Measurements from ENCODE around the gene SLC27A3. TPM values are rescaled to one million over a fixed set of nuclear protein-coding genes. Genes with fewer than 3 reads are reported as not detected.

The SLC27A3 gene
- total RNA-seq, 1 donor = 6.9 TPM

DNA sequence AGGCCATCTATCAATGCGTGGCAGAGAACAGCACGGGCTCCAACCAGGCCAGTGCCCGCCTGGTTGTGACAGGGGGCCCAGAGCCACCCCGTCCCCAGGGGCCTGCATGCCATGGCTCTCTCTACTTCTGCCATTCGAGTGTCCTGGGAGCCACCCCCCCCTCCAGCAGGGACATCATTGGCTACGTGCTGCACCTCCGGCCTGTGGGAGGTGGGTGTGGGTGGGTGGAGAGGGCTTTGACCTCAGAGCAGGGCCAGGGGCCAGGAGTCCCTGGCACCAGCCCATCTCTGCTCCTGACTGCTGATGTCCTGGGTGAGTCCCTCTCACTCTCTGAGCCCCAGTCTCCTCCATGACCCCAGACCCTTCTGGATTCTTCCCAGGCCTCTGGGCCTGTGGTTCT is 25.3 kb downstream of the SLC27A3 start:
- no peak overlapping the region for H3K4me3 ChIP-seq (ENCODE audit: low read depth, low read length)
- TF ChIP-seq, protein P1, sequence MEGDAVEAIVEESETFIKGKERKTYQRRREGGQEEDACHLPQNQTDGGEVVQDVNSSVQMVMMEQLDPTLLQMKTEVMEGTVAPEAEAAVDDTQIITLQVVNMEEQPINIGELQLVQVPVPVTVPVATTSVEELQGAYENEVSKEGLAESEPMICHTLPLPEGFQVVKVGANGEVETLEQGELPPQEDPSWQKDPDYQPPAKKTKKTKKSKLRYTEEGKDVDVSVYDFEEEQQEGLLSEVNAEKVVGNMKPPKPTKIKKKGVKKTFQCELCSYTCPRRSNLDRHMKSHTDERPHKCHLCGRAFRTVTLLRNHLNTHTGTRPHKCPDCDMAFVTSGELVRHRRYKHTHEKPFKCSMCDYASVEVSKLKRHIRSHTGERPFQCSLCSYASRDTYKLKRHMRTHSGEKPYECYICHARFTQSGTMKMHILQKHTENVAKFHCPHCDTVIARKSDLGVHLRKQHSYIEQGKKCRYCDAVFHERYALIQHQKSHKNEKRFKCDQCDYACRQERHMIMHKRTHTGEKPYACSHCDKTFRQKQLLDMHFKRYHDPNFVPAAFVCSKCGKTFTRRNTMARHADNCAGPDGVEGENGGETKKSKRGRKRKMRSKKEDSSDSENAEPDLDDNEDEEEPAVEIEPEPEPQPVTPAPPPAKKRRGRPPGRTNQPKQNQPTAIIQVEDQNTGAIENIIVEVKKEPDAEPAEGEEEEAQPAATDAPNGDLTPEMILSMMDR (IDR thresholded peaks at IDR 0.05; ENCODE audit: insufficient read depth, low read depth, low read length) = no peak
- no peak for DNase-seq (ENCODE audit: low read depth)

DNA sequence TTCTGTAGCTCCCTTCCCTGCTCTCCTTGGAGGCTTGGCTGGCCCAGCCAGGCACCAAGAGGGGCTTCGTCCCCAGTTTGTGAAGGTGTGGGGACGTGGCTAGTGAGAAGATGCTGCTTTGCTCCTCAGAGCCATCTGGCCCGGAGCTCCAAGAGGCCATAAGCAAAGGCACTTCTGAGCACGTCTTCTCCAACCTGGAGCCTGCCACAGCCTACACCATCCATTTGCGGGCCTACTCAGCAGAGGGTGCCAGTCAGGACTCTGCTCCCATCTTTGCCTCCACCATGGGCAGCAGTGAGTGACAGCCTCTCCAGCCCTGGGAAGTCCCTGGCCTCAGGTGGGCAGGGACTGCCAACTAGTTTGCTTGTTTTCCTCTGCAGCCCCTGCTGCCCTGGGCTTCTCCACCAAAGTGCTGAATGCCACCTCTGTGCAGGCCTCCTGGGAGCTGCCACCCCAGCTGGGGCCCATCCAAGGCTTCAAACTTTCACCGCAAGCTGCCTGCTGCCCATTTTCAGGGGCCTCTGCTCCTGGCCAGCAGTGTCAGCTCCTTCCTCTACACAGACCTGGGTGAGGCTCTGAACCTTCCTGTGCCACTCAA is 25.9 kb downstream of the SLC27A3 start:
- H3K4me3 ChIP-seq (ENCODE audit: low read depth, low read length) = no peak overlapping the region
- no peak for DNase-seq (ENCODE audit: low read depth)
- TF ChIP-seq, protein P1 (IDR thresholded peaks at IDR 0.05; ENCODE audit: insufficient read depth, low read depth, low read length) = no peak

DNA sequence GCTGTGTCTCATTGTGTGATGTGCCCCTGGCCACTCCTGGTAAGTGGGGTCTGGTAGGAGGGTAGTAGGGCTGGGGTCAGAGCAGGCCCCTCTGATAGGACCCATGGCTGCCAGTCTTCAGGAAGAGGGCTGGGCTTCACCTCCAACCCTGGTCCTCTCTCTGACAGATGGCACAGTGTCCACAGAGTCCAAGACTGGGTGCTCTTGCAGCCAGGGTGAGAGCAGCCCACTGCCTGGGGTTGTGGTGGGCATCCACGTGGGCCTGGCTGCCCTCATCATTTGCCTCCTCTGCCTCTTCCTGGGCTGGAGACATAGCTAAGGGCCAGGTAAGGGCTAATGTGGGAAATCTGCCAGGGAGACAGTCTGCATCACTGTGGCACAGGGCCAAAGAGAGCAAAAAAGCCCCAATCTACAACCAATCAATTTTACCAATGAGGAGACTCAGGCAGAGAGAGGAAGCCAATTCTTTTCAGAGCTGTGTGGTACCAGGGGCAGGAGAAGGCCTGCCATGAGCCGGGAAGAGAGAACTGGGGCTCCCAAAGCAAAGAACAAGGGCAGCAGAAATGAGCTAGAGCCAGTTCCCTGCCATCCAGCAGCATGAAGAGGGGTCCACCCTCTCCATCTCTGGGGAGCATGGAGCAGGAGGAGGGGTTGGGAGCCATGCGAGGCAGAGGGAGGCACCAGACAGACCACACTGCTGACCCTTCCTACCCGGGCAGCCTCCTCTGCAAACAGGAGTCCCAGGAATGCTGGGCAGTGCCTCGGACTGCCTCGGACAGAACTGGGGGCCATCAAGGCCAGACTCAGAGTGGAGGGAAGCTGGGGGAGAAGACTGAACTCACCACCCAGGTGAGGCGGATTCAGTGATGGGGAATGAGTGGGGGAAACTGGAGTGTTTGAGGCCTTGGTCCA is 26.8 kb downstream of the SLC27A3 start:
- no peak for DNase-seq (ENCODE audit: low read depth)
- H3K4me3 ChIP-seq (ENCODE audit: low read depth, low read length) = no peak overlapping the region
- TF ChIP-seq, protein P1 (IDR thresholded peaks at IDR 0.05; ENCODE audit: insufficient read depth, low read depth, low read length) = no peak

DNA sequence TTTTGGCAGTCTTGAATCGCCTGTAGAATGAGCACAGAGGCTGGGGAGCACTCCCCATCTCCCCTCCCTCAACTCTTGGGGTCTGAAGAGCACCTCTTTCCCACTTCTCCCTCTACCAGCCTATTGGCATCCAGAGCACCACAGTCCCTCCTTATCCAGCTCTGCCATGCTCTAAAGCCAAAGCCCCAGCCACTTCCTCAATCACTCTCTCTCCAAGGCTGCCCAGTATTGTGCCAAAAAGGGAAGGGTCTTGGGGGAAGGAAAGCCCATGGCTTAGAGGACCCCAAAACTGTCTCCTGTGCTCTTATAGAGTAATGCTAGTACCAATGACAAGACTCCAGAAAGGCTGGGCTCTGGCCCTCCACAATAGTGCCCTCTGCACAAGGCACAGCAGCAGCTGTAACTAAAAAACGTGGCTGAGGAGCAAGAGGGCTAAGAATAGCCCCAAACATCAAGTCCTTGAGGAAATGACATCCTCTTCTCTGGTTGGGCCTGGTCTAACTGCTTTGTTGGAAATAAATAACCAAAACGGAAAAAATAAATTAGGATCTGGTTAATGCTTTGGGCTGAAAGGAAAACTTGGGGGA is 28.4 kb downstream of the SLC27A3 start:
- DNase-seq (ENCODE audit: low read depth) = no peak
- no peak overlapping the region for H3K4me3 ChIP-seq (ENCODE audit: low read depth, low read length)
- TF ChIP-seq, protein P1 (IDR thresholded peaks at IDR 0.05; ENCODE audit: insufficient read depth, low read depth, low read length) = no peak

DNA sequence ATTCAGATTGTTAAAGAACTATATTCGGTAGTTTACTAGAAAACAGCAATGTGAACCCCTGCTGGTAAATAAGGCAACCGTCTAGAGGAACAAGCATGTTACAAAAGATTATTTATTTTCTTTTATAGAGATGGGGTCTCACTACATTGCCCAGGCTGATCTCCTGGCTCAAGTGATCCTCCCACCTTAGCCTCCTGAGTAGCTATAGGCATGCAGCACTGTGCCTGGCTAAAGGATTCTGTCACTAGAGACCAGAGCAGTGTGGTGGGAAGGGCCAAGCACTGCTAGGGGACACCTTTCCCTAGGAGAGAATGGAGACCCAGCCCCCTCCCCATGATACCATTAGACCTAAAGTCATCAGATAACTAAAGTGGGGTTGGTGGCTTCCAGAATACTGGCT is 28.9 kb downstream of the SLC27A3 start:
- no peak for DNase-seq (ENCODE audit: low read depth)
- TF ChIP-seq, protein P1 (IDR thresholded peaks at IDR 0.05; ENCODE audit: insufficient read depth, low read depth, low read length) = no peak
- H3K4me3 ChIP-seq (ENCODE audit: low read depth, low read length) = no peak overlapping the region

DNA sequence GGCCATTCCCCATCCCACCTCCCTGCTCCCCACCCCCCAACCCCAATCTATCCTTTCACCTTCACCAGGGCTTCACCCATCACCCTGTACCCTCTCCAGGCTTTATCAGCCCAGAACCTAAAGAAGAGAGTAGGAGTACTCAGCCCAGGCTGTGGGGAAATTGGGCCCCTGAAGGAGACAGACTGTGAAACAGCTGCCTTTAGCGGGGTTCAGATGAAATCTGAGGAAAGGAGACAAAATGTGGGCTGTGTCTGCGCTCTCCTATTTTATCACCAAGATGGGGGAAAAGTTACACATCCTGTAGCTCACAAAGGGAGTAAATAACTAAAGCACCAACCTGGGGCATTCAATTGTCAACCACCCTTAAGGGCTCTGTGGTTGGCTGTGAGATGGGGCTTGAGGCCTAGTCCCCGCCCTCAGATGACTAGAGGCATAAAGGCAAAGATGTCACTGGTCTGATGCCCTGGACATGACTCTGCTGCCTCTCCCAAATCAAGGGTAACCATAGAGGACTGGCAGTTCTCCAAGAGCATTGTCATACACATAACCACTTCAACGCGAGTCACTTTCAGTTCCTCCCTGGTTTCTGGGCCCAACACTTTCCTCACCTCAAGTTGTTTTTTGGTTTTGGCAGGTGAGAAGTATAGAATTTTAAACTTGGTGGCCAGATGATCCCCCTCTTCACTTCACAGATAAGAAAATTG is 30.0 kb downstream of the SLC27A3 start:
- no peak overlapping the region for H3K4me3 ChIP-seq (ENCODE audit: low read depth, low read length)
- peak; percentile 68 for DNase-seq (ENCODE audit: low read depth)
- TF ChIP-seq, protein P1 (IDR thresholded peaks at IDR 0.05; ENCODE audit: insufficient read depth, low read depth, low read length) = no peak

Data from fibroblast of villous mesenchyme (primary cell).